Measurements from ENCODE around the gene FAM210B.
"Not testable (repeated sequence)": the region's sequence is repeated elsewhere in the genome, so short reads cannot be mapped to it uniquely, and the experiment has no call there.

Gene FAM210B, protein sequence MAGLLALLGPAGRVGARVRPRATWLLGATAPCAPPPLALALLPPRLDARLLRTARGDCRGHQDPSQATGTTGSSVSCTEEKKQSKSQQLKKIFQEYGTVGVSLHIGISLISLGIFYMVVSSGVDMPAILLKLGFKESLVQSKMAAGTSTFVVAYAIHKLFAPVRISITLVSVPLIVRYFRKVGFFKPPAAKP

DNA sequence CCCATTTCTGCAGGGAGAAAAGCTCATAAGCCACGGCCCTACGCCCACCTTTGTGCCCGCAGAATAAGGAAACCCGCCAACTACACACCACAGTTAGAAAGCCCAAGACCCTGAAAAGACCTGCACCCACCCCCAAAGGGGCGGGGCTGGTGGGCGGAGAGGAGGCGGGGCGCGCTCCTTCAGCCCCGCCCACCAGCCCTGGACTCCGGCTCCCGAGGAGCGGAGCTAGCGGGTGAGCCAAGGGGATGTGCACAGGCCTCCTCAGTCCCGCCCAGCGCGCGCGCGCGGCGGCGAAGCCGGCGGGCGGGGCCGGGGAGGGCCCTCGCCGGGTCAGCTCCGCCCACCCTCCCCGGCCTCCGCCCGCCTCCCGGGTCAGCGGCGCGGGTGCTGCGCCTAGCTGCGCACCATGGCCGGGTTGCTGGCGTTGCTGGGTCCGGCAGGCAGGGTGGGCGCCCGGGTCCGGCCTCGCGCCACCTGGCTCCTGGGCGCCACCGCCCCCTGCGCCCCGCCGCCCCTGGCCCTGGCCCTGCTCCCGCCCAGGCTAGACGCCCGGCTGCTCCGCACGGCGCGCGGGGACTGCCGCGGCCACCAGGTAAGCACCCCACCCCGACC is at the start of gene FAM210B:
Gene FAM210B, plus strand, starts transcription at position 375 of the 612 bp plus-strand sequence. Its CDS starts 32 bp downstream, at position 407.
- no peak for FAIRE-seq
- peak; percentile 70 for DNase-seq (ENCODE audit: low spot score)

DNA sequence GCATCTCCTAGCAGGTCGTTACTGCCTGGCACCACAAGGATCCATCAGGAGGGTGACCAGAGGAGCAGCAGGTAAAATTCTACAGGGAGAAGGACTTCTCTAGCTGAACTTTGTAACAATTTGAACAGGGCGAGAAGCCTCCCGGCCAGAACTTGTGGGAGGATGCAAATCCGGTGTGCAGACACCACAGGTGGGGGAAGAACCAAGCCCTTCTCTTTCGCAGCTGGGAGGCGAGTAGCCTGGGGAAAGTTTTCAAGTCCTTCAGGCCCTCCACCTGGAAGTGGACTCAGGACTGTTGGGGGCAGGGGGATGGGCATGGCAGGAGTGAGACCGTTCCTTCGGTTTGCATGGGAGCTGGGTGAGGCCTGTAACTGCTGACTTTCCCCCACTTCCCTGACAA is 42.7 kb upstream of the FAM210B start:
- DNase-seq (ENCODE audit: low spot score) (no peak), FAIRE-seq (no peak)

DNA sequence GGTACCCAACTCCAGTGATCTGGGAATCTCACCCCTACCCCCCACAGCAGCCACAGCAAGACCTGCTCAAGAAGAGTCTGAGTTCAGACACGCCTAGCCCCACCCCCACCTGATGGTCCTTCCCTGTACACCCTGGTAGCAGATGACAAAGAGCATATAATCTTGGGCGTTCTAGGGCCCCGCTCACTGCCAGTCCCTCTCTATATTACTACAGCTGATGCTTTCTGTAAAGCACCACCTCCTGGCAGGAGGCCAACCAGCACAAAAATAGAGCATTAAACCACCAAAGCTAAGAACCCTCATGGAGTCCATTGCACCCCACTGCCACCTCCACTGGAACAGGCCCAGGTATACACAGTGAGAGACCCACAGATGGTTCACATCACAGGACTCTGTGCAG is 42.3 kb upstream of the FAM210B start:
- DNase-seq (ENCODE audit: low spot score) (no peak), FAIRE-seq (no peak)

DNA sequence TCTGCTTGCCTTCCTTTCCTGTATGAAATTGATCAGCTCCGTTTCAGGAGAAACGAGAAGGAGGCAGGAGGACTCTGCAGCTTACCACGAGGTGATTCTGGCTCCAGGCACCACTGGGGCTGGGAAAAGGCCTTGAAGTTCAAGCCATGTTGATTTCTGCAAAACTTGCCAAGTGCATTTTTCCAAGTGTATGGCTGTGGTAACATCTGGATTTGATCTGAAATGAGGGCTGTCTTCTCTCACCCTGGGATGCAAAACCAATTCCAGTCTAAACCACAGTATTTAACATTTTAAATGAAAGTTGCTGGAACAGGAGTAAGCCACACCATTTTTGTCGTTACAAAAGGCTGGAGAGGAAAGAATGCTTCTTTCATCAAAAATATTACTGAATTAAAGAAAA is 36.1 kb upstream of the FAM210B start:
- FAIRE-seq = no peak
- no peak for DNase-seq (ENCODE audit: low spot score)

DNA sequence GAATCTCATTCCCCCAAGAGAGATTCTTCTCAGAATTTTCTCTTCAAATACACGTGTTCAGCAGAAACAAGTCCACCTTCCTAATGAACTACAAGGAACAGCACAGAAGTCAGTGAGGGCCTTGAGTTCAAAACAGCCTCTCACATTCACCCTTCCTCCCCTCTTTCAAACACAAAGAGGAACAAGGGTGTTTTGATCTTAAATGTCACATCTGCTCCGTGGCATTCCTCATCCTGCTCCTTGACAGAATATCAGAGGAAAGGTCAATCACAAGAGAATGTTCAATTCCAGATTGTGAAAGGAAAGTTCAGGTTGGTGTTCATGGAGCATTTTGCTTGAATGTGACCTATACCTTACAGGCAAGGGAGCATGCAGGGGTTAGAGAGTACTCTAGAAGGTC is 35.6 kb upstream of the FAM210B start:
- no peak for DNase-seq (ENCODE audit: low spot score)
- no peak for FAIRE-seq

DNA sequence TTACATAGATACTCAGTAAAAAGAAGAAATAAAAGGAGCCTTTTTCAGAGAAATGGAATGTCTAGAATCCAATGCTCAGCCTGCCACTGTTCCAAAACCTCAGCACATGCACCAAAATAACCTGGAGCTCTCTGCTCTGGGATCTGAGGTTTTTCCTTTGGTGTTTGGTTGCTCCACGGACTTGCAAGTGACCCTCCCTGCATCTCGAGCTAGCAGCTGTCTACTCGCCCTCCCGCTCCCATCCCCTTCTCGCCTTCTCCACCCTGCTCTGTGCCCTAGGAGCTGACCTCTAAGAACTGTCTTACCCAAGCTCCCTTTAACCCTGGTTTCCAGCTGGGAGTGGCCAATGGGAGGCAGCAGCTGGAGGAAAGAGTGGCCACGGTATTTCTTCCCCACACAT is 35.1 kb upstream of the FAM210B start:
- no peak for DNase-seq (ENCODE audit: low spot score)
- FAIRE-seq = no peak

DNA sequence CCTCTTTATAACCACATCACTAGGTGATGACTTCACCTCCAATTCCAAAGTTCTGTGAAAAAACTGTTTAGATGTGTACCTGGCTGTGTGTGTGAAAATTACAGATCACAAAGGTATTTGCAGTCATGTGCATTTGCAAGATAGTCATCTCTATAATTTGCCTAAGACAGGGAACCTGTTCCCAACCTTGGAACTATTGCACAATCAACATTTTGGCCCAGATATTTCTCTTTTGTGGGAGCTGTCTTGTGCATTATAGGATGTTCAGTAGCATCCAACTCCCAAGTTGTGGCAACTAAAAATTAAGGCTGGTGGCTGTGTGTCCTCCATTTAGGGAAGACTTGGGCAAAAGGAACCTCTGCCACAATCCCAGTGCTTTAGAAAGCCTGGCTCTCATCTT is 34.0 kb upstream of the FAM210B start:
- DNase-seq (ENCODE audit: low spot score) (no peak), FAIRE-seq (no peak)

DNA sequence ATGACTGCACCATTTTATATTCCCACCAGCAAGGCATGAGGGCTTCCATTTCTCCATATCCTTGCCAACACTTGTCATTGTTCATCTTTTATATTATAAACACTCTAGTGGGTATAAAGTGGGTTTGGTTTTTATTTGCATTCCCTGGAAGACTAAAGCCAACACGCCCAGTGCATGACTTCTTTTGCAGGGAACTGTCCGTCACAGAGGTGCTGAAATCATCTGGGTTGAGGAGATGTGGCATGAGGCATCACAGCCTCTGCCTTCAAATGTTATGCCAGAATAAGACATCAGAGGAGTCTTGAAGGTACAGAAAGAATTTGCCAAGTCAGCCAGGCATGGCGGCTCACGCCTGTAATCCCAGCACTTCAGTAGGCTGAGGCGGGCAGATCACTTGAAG is 29.9 kb upstream of the FAM210B start:
- DNase-seq (ENCODE audit: low spot score) = no peak
- FAIRE-seq = no peak

DNA sequence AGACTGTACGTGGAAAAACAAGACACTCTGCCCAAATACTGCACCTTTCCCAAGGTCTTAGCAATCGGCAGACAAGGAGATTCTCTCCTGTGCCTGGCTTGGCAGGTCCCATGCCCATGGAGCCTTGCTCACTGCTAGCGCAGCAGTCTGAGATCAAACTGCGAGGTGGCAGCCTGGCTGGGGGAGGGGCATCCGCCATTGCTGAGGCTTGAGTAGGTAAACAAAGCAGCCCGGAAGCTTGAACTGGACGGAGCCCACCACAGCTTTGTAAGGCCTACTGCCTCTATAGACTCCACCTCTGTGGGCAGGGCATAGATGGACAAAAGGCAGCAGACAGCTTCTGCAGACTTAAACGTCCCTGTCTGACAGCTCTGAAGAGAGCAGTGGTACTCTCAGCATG is 22.1 kb upstream of the FAM210B start:
- DNase-seq (ENCODE audit: low spot score) = not testable (repeated sequence)

DNA sequence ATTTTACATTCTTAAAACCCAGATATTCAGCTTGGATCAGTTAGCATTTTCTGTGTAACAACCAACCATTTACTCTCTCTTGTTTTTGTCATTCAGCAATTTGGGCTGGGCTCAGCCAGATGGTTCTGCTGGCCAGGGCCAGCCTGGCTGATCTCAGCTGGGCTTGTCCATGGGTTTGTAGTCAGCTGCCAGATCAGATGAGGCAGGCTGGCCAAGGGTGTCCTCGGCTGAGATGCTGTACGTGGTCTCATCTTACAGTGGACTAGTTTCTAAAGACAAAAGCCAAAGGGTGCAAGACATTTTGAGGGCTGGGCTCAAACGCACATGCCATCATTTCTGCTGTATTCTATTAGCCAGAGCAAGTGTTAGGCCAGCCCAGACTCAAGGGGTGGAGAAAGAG is 16.0 kb upstream of the FAM210B start:
- FAIRE-seq (no peak), DNase-seq (ENCODE audit: low spot score) (no peak)

More for the DNA sequence above, 22.1 kb upstream of the FAM210B start:
- not testable (repeated sequence) for FAIRE-seq

DNA sequence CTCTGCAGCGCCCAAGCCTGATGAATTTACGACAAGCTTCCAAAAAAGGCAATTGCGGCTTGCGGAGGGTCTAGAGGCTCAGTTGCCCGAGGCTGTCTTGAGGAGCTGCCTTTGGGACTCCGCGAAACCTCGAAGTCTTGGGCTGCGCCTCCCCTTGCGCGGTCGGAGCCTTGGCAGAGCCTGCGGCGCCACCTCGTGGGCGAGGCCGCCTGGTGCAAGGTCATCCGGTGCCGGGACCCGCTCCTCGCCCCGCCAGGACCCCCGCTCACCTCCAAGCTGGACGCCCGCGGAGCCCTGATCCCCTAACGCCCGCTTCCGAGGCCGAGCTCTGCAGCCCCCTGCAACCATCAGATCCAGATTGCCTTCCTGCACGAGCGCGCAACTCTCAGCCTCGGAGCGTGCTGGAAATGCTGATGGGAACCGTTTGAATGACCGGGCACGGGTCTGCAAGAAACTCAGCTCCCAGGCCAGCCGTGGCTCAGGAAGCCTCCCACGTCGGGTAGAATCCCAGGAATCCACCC is 14.9 kb upstream of the FAM210B start:
- DNase-seq (ENCODE audit: low spot score) (no peak), FAIRE-seq (no peak)

DNA sequence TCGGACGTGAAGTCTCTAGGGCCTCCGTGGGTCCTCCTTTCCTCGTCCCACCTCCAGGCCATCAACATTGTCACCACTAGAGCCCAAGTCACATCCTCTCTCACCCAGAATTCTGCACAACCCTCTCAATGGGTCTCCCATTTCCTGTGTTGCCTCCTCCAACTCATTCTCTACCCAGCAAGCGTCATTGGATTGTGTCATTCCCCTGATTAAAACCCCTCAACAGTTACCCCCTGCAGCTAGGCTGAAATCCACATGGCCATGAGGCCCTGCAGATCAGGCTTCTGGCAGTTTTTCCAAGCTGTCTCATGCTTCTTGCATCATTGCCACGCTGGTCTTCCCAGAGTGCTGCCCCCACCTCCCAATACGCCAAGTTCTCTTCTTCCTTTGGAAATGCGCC is 12.9 kb upstream of the FAM210B start:
- FAIRE-seq = no peak
- DNase-seq (ENCODE audit: low spot score) = no peak

DNA sequence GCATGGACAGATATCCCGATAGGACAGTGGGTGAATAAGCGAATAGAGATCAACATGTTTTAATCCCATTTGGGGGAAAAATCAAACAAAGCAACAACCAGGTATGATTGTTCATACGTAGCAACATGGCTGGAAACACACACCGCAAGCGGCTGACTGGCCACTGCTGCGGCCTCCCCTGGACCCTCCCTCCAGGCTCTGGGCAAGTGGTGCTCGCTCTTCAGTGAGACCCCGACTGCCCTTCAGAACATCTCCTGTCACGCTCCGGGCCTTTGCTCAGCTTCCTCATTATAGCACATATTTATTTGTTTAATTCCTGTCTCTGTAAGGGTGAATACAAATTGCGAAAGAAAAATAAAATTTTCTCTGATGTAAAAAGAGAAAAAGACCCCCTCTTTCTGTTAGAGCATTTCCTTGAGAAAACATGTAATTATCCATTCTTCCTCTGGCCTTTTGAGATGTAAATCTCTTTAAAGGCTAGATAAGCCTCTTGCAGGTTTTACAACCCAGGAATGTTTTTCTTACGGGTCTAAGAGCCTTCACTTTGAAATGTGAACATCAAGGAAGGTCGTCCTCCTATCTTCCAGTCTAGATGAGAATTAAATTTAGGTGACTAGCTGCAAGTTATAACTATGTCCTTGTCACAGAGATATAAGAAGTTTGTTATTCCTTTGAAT is 11.0 kb upstream of the FAM210B start:
- no peak for FAIRE-seq

DNA sequence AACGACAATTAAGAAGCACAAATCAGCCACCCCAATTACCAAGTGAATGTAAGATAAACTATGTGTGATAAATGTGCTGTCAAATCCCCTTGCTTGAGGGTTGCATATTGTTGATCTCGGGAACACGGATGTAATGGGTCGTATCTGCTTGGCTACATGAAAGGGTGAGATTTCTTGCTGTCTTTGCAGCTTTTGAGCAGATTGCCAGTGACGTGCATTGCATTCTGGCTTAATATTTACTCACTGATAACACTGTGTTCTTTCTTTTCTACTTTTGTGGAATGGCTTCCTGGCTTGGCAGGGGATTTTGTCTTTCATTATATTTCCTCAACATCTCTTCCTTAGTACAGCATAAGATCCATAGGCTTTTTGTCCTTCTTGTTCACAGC is 10.5 kb upstream of the FAM210B start:
- FAIRE-seq (no peak), DNase-seq (ENCODE audit: low spot score) (no peak)

More for the DNA sequence above, 11.0 kb upstream of the FAM210B start:
- no peak for DNase-seq (ENCODE audit: low spot score)

DNA sequence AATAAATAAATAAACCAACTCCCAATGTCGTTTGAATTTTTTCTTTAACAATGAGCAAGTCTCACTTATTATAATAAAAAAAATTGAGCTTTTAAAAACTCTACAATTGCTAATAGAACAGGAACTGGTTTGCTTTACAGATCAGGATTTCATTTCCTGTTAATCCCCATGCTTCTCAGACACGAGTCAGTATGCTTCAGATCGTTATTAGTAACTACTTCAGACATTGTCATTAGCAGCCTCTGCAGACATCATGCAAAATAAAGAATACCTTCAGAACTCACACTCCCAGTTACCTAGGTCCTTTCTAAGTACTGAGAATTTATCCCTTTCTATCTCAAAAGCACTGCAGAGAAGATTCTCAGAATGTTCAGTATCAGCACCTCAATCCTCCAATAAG is 10.0 kb upstream of the FAM210B start:
- DNase-seq (ENCODE audit: low spot score) = no peak

DNA sequence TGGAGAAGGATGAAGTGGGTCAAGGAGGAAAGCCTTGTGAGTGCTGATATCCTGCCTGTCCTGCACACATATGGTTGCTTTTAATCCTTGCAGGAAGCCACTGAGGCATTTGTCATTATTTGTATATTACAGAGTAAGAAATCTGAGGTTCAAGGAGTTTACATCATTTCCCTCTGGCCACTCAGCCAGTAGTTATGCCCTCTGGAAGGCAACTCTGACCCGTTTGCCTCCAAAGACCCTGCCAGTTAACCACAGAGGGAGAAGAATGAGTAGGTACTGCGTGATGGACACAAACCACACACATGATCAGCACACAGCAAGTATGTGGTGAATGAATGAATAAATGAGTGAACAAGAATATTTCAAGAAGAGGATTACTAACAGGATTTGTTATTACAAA is 7.9 kb upstream of the FAM210B start:
- DNase-seq (ENCODE audit: low spot score) = peak; percentile 69
- no peak for FAIRE-seq

More for the DNA sequence above, 10.0 kb upstream of the FAM210B start:
- no peak for FAIRE-seq

DNA sequence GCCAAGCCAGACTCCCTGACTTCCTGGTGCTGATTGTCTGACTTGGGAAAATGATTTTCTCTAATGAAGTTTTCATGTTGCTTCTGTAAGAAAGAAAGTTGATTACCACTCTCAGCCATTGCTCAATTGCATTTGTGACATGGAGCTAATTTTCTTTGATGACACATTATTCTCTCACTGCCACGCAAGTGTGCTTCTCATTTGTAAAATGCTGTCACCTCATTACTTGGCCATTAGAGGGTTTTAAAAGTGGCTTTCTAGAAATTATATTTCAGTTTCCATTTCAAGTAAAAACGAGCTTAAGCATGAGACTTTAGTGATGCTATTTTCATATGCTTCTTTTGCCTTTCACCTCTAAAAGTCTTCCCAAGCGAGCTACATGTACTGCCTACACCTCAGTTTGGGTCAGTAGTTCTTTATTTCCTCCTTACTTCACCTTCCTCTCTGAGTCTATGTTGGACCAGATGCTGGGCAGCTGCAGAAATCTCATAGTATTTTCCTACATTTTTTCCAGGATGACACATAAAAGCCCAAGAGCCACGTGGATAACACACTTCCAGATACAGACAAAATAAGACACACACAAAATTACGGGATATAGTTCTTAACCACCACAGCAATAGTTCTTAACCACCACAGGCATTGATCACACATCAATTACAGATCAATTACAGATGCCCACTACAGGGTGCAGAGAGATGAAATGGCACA is 6.3 kb upstream of the FAM210B start:
- FAIRE-seq = no peak

DNA sequence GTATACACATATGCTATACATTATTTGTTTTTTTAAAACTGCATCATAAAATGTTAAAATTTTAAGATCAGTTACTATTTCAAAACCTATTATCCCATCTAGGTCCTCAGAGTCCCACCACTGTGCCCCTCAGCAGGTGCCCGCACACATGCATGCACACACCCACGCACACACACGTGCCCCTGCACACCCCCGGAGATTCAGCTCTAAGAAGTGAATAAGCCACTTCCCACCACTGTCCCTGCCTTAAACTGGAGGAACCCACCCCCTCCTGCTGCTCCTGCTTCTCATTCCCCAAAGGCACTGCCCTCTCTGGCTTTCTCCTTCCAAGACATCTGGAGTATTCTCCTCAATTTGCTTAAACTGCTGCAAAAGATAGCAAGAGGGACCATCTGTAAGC is 5.4 kb upstream of the FAM210B start:
- DNase-seq (ENCODE audit: low spot score) = no peak
- no peak for FAIRE-seq

More for the DNA sequence above, 6.3 kb upstream of the FAM210B start:
- no peak for DNase-seq (ENCODE audit: low spot score)

DNA sequence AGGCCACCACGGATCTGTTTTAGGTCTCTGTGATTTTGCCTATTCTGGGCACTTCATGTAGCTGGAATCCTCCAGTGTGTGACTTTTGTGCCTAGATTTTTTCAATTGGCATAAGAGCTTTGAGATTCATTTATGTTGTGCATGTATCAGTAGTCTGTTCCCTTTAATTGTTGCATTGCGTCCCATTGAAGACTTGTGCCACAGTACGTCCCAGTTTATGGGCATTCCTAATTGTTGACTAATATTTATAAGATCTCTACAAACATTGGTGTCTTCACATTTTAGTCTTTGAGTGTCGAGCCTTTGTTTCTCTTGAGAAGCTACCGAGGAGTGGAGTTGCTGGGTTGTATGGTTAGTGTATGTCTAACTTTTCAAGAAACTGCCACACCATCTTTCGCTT is 704 bp upstream of the FAM210B start:
- no peak for FAIRE-seq
- DNase-seq (ENCODE audit: low spot score) = no peak

DNA sequence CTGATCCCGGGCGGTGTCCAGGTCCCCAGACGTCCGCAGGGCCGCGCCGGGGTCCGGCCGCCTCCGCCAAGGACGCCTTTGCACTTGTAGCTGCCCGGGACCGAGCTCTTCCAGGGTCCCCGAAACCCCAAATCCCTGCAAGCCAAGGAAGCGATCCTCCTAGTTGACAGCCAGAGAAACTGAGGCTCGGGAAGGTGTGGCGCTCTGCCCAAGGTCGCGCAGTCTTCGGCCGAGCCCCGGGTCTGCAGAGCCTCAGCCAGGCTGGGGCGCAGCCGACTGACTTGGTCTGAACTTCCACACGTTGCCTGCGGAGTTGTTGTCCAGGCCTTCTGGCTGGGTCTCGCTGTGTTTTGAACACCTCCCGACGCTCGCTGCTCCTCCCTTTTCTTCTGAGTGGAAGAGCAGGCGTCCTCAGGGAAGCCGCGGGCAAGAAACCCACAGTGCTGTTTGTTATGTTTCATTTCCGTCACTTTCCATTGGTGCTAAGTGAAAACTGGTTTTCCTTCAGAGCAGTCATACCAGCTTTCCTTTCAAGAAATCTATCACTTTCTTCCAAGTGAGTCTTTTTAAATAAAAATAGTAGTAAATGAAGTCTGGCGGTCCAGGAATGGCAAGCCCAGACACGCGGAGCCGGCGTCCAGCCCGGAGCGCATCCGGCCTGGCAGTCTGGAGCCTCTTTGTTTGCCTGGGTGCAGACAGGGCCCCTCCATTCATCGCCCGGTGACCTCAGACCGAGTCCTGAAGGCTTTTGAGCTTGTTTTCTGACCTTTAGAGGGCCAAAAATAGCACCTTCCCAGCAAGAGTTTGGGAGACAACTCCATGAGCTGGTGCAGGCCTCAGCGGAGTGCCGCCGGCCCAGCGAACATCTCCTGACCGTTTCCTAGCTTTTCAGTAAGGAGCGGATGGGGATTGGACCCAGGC is 698 bp downstream of the FAM210B start:
- peak; percentile 11 for DNase-seq (ENCODE audit: low spot score)
- no peak for FAIRE-seq
